PC-3 (cell line): ENCODE data around the gene LYRM4.

Experiments
- CTCF ChIP-seq: fragments of 300-600 bp; sonication (generic); conservative IDR thresholded peaks from 2 replicates; pipeline ENCODE4 v1.5.1; 2017; ENCODE audit warnings: antibody characterized with exemption, low read depth, mild to moderate bottlenecking, low read length
- EZH2 ChIP-seq: fragments of 300-600 bp; sonication (generic); IDR thresholded peaks from one replicate; pipeline ENCODE4 v1.6.1; 2017; ENCODE audit warnings: antibody characterized with exemption, mild to moderate bottlenecking, low read length; ENCODE audit not compliant: unreplicated experiment
- EZH2phosphoT487 ChIP-seq: fragments of 300-600 bp; sonication (generic); IDR thresholded peaks from 2 replicates; pipeline ENCODE4 v1.6.1; 2018; ENCODE audit warnings: mild to moderate bottlenecking, antibody characterized with exemption, low read length, borderline replicate concordance

GRCh38 chr6:5128351-5128750 is 132.4 kb downstream of the LYRM4 start:
- TF ChIP-seq CTCF, result no peak
- TF ChIP-seq EZH2, result no peak
- no peak for TF ChIP-seq EZH2phosphoT487
